DND-41 (cell line): ENCODE data around the gene OR2V2.

Experiments used
- CTCF ChIP-seq: IDR thresholded peaks from 2 replicates; pipeline ENCODE4 v1.5.1; 2012; ENCODE audit warnings: borderline replicate concordance, low read length, moderate library complexity, mild to moderate bottlenecking; ENCODE audit not compliant: poor library complexity, severe bottlenecking; ENCODE audit errors: extremely low read depth
- EZH2 ChIP-seq: IDR thresholded peaks from 3 replicates; pipeline ENCODE4 v1.6.1; 2012; ENCODE audit warnings: borderline replicate concordance, low read depth, mild to moderate bottlenecking, moderate library complexity, low read length, inconsistent platforms; ENCODE audit not compliant: severe bottlenecking

DNA sequence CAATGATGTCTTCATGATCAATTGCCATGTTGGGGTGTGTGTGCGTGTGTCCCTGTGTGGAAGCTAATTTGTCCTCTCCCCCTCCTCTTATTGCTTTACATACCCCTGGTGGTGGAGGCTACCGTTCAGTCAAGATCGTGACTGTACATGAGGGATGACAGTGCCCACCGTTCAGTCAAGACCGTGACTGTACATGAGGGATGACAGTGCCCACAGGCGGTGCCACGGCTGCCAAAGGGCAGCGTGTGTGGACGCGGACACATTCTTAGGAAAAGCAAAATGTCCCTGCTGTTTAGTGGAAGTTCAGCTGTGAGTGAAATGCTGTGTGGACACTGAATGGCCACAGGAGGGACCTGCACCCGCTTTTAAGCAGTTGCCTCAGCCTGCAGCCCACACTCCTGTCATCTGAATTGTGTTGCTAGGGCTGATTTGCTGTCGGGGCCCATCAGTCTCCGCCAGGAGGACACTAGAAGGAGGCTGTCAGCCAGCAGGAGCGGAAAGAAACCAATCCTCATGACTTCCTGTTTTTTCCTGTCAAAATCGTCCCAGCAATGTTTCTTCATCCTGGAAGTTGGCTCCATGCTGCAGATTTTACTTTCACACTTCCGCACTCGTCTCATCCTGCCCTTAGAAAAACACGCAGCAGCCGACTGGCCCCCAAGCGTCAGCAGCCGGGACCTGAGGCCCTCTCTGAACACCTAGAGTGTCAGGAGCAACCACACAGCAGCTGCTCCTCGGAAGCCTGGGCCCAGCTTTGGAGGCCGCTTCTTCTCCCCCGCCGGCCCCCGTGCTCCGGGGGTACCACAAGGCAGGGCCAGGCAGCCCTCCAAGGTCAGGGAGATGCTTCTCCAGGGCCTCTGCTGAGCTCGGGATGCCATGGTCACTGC lies 25.5 kb upstream of the OR2V2 start:
- TF ChIP-seq CTCF, result no peak
- TF ChIP-seq EZH2, result no peak
